HFF-Myc (cell line): ENCODE data around the gene MYO1G.

Source experiments
- DNase-seq: peaks from one replicate; pipeline ENCODE4 v3.0.0-alpha.2; 2011; ENCODE audit warnings: low read depth; ENCODE audit errors: extremely low read depth
- H3K4me3 ChIP-seq: replicated peaks from 2 replicates; pipeline ENCODE4 v1.5.1; 2011; ENCODE audit warnings: low read depth, mild to moderate bottlenecking, control low read depth, low read length
- TF ChIP-seq, protein P1 (sequence below): IDR thresholded peaks from 2 replicates; pipeline ENCODE4 v1.5.1; 2012; ENCODE audit warnings: mild to moderate bottlenecking, low read depth, low read length, control low read depth; ENCODE audit errors: missing control alignments

The MYO1G gene

GRCh38 chr7:44985033-44985695 is 6.3 kb upstream of the MYO1G start:
- DNase-seq: no peak
- TF ChIP-seq, protein P1, sequence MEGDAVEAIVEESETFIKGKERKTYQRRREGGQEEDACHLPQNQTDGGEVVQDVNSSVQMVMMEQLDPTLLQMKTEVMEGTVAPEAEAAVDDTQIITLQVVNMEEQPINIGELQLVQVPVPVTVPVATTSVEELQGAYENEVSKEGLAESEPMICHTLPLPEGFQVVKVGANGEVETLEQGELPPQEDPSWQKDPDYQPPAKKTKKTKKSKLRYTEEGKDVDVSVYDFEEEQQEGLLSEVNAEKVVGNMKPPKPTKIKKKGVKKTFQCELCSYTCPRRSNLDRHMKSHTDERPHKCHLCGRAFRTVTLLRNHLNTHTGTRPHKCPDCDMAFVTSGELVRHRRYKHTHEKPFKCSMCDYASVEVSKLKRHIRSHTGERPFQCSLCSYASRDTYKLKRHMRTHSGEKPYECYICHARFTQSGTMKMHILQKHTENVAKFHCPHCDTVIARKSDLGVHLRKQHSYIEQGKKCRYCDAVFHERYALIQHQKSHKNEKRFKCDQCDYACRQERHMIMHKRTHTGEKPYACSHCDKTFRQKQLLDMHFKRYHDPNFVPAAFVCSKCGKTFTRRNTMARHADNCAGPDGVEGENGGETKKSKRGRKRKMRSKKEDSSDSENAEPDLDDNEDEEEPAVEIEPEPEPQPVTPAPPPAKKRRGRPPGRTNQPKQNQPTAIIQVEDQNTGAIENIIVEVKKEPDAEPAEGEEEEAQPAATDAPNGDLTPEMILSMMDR: no peak
- peak overlapping the region; percentile 98 for H3K4me3 ChIP-seq

- TF ChIP-seq, protein P1: no peak
- peak overlapping the region; percentile 98 for H3K4me3 ChIP-seq
- no peak for DNase-seq
These were observed 5.6 kb upstream of the MYO1G start for GRCh38 chr7:44984478-44984758.

GRCh38 chr7:44983742-44984477 is 5.1 kb upstream of the MYO1G start:
- H3K4me3 ChIP-seq: peak overlapping the region; percentile 98
- no peak for DNase-seq
- TF ChIP-seq, protein P1: no peak

GRCh38 chr7:44982970-44983369 is 4.2 kb upstream of the MYO1G start:
- no peak for DNase-seq
- TF ChIP-seq, protein P1: no peak
- peak overlapping the region; percentile 98 for H3K4me3 ChIP-seq

- TF ChIP-seq, protein P1: no peak
- H3K4me3 ChIP-seq: no peak overlapping the region
- no peak for DNase-seq
These were observed 3.7 kb upstream of the MYO1G start for GRCh38 chr7:44982535-44982923.

- H3K4me3 ChIP-seq: no peak overlapping the region
- TF ChIP-seq, protein P1: no peak
- DNase-seq: no peak
These were observed 2.4 kb upstream of the MYO1G start for GRCh38 chr7:44981035-44981706.
